Measurements from ENCODE around the gene KSR1. TPM values are rescaled to one million over a fixed set of nuclear protein-coding genes. Genes with fewer than 3 reads are reported as not detected.
A peak's percentile ranks its signal among the peaks of the same experiment; 100 is the strongest.
"Not testable (repeated sequence)": the region's sequence is repeated elsewhere in the genome, so short reads cannot be mapped to it uniquely, and the experiment has no call there.

KSR1 gene
- total RNA-seq, 1 experiment from 2014 or later, result 21.7 TPM

DNA sequence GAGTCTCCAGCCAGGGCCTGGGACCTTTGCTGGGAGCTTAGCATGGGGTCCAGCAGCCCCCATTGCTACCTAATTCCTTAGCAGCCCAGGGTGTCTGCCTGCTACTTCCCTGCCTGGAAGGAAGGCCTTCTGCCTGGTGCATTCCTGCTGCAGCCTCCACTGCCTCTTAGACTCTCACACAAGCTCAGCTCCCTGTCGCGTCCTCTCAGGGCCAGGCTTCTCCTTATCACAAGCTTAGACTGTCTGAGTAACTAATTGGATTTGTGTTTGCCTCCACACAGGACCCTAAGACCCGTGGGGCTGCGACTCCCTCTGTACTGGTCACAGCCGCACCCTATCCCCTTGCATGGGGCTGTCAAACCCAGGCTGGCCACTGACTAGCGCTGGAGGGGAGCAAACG is 181.6 kb downstream of the KSR1 start:
- ATAC-seq, result 0 out of 2 replicates have a peak, but pooled peaks have one; percentile 14
- in situ Hi-C loops (cut with HindIII; ENCODE audit: low pct_unique_long_range_greater_than_20kb, low sequenced_read_pairs); CTCF ChIA-PET; BruUV-seq (replicated peaks); H3K36me3 ChIP-seq (ENCODE audit: control insufficient read depth, insufficient read depth, low read length); DNase-seq (ENCODE audit: low read depth, low spot score); H3K4me3 ChIP-seq (ENCODE audit: low read depth in 2 of 2, low read length in 2 of 2); intact Hi-C loops (cut with micrococcal nuclease; ENCODE audit: unreplicated experiment); H3K9me3 ChIP-seq (ENCODE audit: control insufficient read depth, insufficient read depth, low read depth, low read length); POLR2A ChIA-PET; H3K27ac ChIP-seq (ENCODE audit: low read length); H3K4me1 ChIP-seq (ENCODE audit: control insufficient read depth, insufficient read depth, low read length); H3K27me3 ChIP-seq (ENCODE audit: control insufficient read depth, insufficient read depth, low read length): not testable (repeated sequence)

DNA sequence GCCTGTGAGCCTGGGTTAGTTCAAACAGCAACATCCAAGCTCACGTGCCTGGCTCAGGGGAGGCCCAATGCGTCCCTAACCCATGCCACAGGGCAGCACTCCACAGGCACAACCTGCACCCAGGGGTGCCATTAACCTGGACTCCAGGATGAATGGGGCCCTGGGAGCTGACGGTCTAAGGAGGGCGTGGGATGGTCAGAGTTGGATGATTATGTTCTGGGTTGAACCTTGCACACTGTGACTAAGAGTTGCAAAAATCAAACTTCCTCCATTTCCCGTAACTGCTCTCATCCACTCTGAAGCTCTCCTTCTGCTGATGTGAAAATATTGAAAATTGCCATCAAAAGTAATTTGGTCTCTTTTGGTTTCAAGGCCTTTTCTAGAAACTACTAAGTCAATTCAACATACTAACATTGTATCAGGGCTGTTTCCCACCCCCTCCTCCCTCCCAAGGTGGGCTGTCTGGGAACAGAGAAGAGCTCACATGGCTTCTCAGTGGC is 182.2 kb downstream of the KSR1 start:
- H3K4me1 ChIP-seq (ENCODE audit: control insufficient read depth, insufficient read depth, low read length); POLR2A ChIA-PET; ATAC-seq; BruUV-seq (replicated peaks); H3K27ac ChIP-seq (ENCODE audit: low read length); H3K4me3 ChIP-seq (ENCODE audit: low read depth in 2 of 2, low read length in 2 of 2); H3K27me3 ChIP-seq (ENCODE audit: control insufficient read depth, insufficient read depth, low read length); intact Hi-C loops (cut with micrococcal nuclease; ENCODE audit: unreplicated experiment); H3K36me3 ChIP-seq (ENCODE audit: control insufficient read depth, insufficient read depth, low read length); in situ Hi-C loops (cut with HindIII; ENCODE audit: low pct_unique_long_range_greater_than_20kb, low sequenced_read_pairs); H3K9me3 ChIP-seq (ENCODE audit: control insufficient read depth, insufficient read depth, low read depth, low read length); DNase-seq (ENCODE audit: low read depth, low spot score); CTCF ChIA-PET: not testable (repeated sequence)

GRCh38 chr17:27640790-27641189 is 184.5 kb downstream of the KSR1 start:
- H3K27me3 ChIP-seq (ENCODE audit: control insufficient read depth, insufficient read depth, low read length), result no peaks in the 10 kb centered on the region
- in situ Hi-C loops (cut with HindIII; ENCODE audit: low pct_unique_long_range_greater_than_20kb, low sequenced_read_pairs), result no loop called here
- BruUV-seq (replicated peaks), result no TSS peak
- H3K9me3 ChIP-seq (ENCODE audit: control insufficient read depth, insufficient read depth, low read depth, low read length), result no peaks in the 10 kb centered on the region
- ATAC-seq, result no peak
- H3K36me3 ChIP-seq (ENCODE audit: control insufficient read depth, insufficient read depth, low read length), result no peaks in the 10 kb centered on the region
- no peaks in the 10 kb centered on the region for H3K4me1 ChIP-seq (ENCODE audit: control insufficient read depth, insufficient read depth, low read length)
- intact Hi-C loops (cut with micrococcal nuclease; ENCODE audit: unreplicated experiment), result no loop called here
- H3K27ac ChIP-seq (ENCODE audit: low read length), result no peak overlapping the region
- no peak for DNase-seq (ENCODE audit: low read depth, low spot score)
- ChIA-PET CTCF (no interaction called here), POLR2A (no interaction called here)
- TF ChIP-seq POLR2AphosphoS5 (IDR thresholded peaks at IDR 0.05; ENCODE audit: low read depth, low read length) (no peak), TCF7L2 (IDR thresholded peaks at IDR 0.05; ENCODE audit: low read depth, low read length) (no peak), CTCF (IDR thresholded peaks at IDR 0.05) (no peak), SIN3A (IDR thresholded peaks at IDR 0.05; ENCODE audit: borderline replicate concordance, insufficient read depth, low read depth, low read length) (no peak)
- TF ChIP-seq, protein P1, sequence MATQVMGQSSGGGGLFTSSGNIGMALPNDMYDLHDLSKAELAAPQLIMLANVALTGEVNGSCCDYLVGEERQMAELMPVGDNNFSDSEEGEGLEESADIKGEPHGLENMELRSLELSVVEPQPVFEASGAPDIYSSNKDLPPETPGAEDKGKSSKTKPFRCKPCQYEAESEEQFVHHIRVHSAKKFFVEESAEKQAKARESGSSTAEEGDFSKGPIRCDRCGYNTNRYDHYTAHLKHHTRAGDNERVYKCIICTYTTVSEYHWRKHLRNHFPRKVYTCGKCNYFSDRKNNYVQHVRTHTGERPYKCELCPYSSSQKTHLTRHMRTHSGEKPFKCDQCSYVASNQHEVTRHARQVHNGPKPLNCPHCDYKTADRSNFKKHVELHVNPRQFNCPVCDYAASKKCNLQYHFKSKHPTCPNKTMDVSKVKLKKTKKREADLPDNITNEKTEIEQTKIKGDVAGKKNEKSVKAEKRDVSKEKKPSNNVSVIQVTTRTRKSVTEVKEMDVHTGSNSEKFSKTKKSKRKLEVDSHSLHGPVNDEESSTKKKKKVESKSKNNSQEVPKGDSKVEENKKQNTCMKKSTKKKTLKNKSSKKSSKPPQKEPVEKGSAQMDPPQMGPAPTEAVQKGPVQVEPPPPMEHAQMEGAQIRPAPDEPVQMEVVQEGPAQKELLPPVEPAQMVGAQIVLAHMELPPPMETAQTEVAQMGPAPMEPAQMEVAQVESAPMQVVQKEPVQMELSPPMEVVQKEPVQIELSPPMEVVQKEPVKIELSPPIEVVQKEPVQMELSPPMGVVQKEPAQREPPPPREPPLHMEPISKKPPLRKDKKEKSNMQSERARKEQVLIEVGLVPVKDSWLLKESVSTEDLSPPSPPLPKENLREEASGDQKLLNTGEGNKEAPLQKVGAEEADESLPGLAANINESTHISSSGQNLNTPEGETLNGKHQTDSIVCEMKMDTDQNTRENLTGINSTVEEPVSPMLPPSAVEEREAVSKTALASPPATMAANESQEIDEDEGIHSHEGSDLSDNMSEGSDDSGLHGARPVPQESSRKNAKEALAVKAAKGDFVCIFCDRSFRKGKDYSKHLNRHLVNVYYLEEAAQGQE (IDR thresholded peaks at IDR 0.05; ENCODE audit: insufficient read depth in 1 of 2, low read depth in 2 of 2, low read length in 1 of 2), result no peak
- H3K4me3 ChIP-seq (ENCODE audit: low read depth in 2 of 2, low read length in 2 of 2), result no peak overlapping the region

Data from Panc1 (cell line).